LNCaP clone FGC (cell line): ENCODE measurements around the gene AGTR2.
"Not testable (repeated sequence)": the region's sequence is repeated elsewhere in the genome, so short reads cannot be mapped to it uniquely, and the experiment has no call there.

Source experiments
- DNase-seq: peaks from one replicate; pipeline ENCODE4 v3.0.0-alpha.2; 2011; ENCODE audit warnings: low read depth
- H3K4me3 ChIP-seq: 2 replicates; pipeline ENCODE4 v1.5.1; 2011; ENCODE audit warnings: mild to moderate bottlenecking, low read depth, low read length, control low read depth
- TF ChIP-seq, protein P1 (sequence below): IDR thresholded peaks from 2 replicates; pipeline ENCODE4 v1.5.1; 2012; ENCODE audit warnings: mild to moderate bottlenecking; ENCODE audit not compliant: control insufficient read depth, insufficient read depth; ENCODE audit errors: extremely low read depth

The AGTR2 gene

GRCh38 chrX:116194649-116195048, 24.1 kb downstream of the AGTR2 start:
- H3K4me3 ChIP-seq: no peak overlapping the region
- DNase-seq: no peak
- TF ChIP-seq, protein P1, sequence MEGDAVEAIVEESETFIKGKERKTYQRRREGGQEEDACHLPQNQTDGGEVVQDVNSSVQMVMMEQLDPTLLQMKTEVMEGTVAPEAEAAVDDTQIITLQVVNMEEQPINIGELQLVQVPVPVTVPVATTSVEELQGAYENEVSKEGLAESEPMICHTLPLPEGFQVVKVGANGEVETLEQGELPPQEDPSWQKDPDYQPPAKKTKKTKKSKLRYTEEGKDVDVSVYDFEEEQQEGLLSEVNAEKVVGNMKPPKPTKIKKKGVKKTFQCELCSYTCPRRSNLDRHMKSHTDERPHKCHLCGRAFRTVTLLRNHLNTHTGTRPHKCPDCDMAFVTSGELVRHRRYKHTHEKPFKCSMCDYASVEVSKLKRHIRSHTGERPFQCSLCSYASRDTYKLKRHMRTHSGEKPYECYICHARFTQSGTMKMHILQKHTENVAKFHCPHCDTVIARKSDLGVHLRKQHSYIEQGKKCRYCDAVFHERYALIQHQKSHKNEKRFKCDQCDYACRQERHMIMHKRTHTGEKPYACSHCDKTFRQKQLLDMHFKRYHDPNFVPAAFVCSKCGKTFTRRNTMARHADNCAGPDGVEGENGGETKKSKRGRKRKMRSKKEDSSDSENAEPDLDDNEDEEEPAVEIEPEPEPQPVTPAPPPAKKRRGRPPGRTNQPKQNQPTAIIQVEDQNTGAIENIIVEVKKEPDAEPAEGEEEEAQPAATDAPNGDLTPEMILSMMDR: no peak

DNA sequence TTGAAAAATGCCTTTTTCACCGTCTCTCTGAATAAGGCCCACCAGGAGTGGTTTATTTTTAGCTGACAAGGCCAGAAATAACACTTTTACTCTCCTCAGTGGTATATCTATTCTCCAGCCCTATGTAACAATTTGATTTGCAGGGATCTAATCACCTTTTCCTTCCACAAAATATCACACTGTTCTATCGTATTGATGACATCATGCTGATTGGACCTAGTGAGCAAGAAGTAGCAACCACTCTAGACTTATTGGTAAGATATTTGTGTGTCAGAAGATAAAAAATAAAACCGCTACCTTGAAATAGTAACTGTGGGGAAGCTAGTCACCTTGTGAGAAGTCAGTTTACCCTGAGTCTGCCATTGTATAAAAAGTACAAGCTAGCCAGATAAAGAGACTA, 27.7 kb downstream of the AGTR2 start:
- TF ChIP-seq, protein P1: no peak
- no peak overlapping the region for H3K4me3 ChIP-seq
- DNase-seq: no peak

GRCh38 chrX:116198810-116199209, 28.3 kb downstream of the AGTR2 start:
- DNase-seq: peak; percentile 4
- TF ChIP-seq, protein P1: peak; percentile 29; the same call in 1 of the 2 replicates

DNA sequence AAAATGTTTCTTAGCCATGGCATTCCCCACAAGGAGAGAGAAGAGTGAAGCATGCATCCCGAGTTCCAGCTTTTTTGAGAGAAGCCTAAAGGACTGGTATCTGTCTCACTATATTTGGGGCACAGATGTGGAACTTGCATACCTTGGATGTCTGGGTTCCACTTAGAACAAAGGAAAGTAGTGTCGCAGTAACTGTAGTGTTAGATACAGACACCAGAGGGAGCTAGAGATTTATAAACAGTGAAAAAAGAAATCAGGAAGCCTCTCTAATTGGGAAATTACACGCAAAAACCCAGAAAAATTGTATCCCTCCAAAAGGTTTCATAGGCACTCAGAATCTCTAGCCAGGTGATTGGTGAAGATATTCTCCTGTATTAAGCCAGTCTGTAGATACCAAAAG, 34.4 kb downstream of the AGTR2 start:
- DNase-seq: no peak
- TF ChIP-seq, protein P1: peak; percentile 51

More at GRCh38 chrX:116198810-116199209, 28.3 kb downstream of the AGTR2 start:
- no peak overlapping the region for H3K4me3 ChIP-seq

GRCh38 chrX:116213262-116213661, 42.7 kb downstream of the AGTR2 start:
- TF ChIP-seq, protein P1: no peak
- no peak for DNase-seq

More for the DNA sequence above, 34.4 kb downstream of the AGTR2 start:
- H3K4me3 ChIP-seq: no peak overlapping the region

GRCh38 chrX:116217080-116217479, 46.5 kb downstream of the AGTR2 start:
- H3K4me3 ChIP-seq, DNase-seq: not testable (repeated sequence)

More at GRCh38 chrX:116213262-116213661, 42.7 kb downstream of the AGTR2 start:
- H3K4me3 ChIP-seq: no peak overlapping the region
